ENCODE measurements around the gene KCNG4. TPM values are rescaled to one million over a fixed set of nuclear protein-coding genes. Genes with fewer than 3 reads are reported as not detected.

Gene KCNG4, protein sequence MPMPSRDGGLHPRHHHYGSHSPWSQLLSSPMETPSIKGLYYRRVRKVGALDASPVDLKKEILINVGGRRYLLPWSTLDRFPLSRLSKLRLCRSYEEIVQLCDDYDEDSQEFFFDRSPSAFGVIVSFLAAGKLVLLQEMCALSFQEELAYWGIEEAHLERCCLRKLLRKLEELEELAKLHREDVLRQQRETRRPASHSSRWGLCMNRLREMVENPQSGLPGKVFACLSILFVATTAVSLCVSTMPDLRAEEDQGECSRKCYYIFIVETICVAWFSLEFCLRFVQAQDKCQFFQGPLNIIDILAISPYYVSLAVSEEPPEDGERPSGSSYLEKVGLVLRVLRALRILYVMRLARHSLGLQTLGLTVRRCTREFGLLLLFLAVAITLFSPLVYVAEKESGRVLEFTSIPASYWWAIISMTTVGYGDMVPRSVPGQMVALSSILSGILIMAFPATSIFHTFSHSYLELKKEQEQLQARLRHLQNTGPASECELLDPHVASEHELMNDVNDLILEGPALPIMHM
- total RNA-seq, result not detected in 2 replicates

DNA sequence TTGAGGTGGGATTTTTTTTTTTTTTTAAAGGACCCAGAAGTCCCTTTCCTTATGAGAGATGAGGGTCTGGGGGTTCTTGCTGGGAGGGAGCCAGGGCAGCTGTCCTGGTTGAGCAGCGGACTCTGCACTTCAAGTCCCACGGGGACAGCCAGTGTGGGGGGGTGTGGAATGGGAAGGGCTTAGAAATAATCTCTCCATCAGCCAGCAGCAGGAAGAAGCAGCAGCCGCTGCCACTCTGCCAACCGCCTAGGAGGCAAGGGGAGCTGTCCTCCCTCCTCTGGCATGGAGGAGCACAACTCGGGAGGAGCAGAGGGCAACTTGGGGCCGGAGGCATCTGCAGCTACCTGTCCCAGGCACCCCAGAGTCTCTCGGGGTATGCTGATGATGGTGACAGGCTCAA, at the start of gene KCNG4:
KCNG4 (minus strand) TSS at position 104 of the 400 bp plus-strand sequence. CDS start 2,527 bp downstream, outside the sequence.
- DNase-seq (ENCODE audit: low spot score), result no peak
- intact Hi-C loops (cut with micrococcal nuclease), result no loop called here
- no peaks in the 10 kb centered on the region for H3K36me3 Mint-ChIP-seq (ENCODE audit: low read depth)
- H3K27ac Mint-ChIP-seq, result no peak within 1 kb of the TSS
- H3K27me3 Mint-ChIP-seq (ENCODE audit: low read depth), result peaks cover 10% of the 10 kb centered on the region
- H3K4me1 Mint-ChIP-seq (ENCODE audit: low read depth), result no peaks in the 10 kb centered on the region
- H3K9me3 Mint-ChIP-seq, result no peaks in the 10 kb centered on the region
- no peak within 1 kb of the TSS for H3K4me3 Mint-ChIP-seq (ENCODE audit: low read depth)

DNA sequence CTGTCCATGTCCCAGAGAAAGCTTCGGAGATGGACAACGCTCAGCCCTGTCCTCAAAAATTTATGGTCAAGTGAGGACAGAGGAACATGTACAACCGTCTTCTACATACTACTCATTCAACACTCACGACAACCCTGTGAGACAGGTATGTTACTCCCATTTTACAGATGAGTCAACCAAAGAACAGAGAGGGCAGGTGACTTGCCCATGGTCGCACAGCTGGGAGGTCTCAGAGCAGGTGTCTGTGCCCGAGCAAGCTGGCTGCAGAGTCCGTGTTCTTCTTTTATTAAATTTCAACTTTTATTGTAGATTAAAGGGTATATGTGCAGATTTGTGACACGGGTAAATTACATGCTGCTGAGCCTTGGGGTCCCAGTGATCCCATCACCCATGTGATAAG, 49.1 kb upstream of the KCNG4 start:
- H3K9me3 Mint-ChIP-seq, result no peaks in the 10 kb centered on the region
- intact Hi-C loops (cut with micrococcal nuclease), result no loop called here
- H3K27ac Mint-ChIP-seq, result no peak overlapping the region
- peaks cover 15% of the 10 kb centered on the region for H3K27me3 Mint-ChIP-seq (ENCODE audit: low read depth)
- H3K4me1 Mint-ChIP-seq (ENCODE audit: low read depth), result no peaks in the 10 kb centered on the region
- no peak overlapping the region for H3K4me3 Mint-ChIP-seq (ENCODE audit: low read depth)
- DNase-seq (ENCODE audit: low spot score), result no peak
- no peaks in the 10 kb centered on the region for H3K36me3 Mint-ChIP-seq (ENCODE audit: low read depth)

DNA sequence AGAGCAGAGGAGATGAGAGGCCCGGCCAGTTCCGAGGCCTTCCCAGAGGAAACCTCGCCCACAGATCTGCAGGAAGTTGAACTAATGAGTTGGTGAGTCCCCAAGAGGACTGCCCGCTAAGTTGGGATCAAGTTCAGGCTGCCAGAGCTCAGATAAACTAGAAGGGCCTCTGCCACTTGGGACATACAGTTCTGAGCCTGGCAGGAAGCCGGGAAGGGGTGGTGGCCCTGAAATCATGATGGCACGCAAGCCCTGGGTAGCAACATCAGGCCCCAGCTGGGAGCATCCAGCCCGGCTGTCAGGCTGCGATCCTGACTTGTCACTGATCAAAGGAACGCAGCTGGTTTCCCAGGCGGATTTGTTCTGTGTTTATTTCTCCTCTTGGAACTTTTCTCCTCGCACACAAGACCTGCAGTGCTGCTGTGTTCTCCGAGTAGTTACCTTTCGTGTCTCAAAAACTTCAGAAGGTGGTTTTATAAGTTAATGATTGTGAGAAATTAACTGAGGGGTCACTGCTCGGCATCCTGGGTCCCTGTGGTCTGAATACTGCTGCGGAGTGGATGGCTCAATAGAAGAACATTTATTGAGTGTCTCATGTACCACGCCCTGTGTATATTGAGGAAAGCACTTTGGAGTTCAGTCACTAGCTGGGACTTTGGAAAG, 46.9 kb upstream of the KCNG4 start:
- intact Hi-C loops (cut with micrococcal nuclease), result no loop called here
- no peak for DNase-seq (ENCODE audit: low spot score)
- H3K9me3 Mint-ChIP-seq, result no peaks in the 10 kb centered on the region
- no peak overlapping the region for H3K4me3 Mint-ChIP-seq (ENCODE audit: low read depth)
- peaks cover 9% of the 10 kb centered on the region for H3K27me3 Mint-ChIP-seq (ENCODE audit: low read depth)
- no peak overlapping the region for H3K27ac Mint-ChIP-seq
- no peaks in the 10 kb centered on the region for H3K4me1 Mint-ChIP-seq (ENCODE audit: low read depth)
- H3K36me3 Mint-ChIP-seq (ENCODE audit: low read depth), result no peaks in the 10 kb centered on the region

GRCh38 chr16:84284154-84284722, 44.4 kb upstream of the KCNG4 start:
- H3K27ac Mint-ChIP-seq, result no peak overlapping the region
- H3K36me3 Mint-ChIP-seq (ENCODE audit: low read depth), result no peaks in the 10 kb centered on the region
- H3K4me1 Mint-ChIP-seq (ENCODE audit: low read depth), result no peaks in the 10 kb centered on the region
- intact Hi-C loops (cut with micrococcal nuclease), result no loop called here
- H3K9me3 Mint-ChIP-seq, result no peaks in the 10 kb centered on the region
- H3K4me3 Mint-ChIP-seq (ENCODE audit: low read depth), result no peak overlapping the region
- no peak for DNase-seq (ENCODE audit: low spot score)
- H3K27me3 Mint-ChIP-seq (ENCODE audit: low read depth), result peaks cover 7% of the 10 kb centered on the region

- intact Hi-C loops (cut with micrococcal nuclease), result no loop called here
- H3K27ac Mint-ChIP-seq, result no peak overlapping the region
- H3K9me3 Mint-ChIP-seq, result no peaks in the 10 kb centered on the region
- no peaks in the 10 kb centered on the region for H3K36me3 Mint-ChIP-seq (ENCODE audit: low read depth)
- peaks cover 6% of the 10 kb centered on the region for H3K27me3 Mint-ChIP-seq (ENCODE audit: low read depth)
- no peaks in the 10 kb centered on the region for H3K4me1 Mint-ChIP-seq (ENCODE audit: low read depth)
- no peak for DNase-seq (ENCODE audit: low spot score)
- H3K4me3 Mint-ChIP-seq (ENCODE audit: low read depth), result no peak overlapping the region
Observed at GRCh38 chr16:84283314-84284153, 43.7 kb upstream of the KCNG4 start.

- Mint-ChIP-seq H3K36me3 (ENCODE audit: low read depth) (no peaks in the 10 kb centered on the region), H3K9me3 (no peaks in the 10 kb centered on the region), H3K4me3 (ENCODE audit: low read depth) (no peak overlapping the region), H3K27me3 (ENCODE audit: low read depth) (peaks cover 5% of the 10 kb centered on the region), H3K4me1 (ENCODE audit: low read depth) (no peaks in the 10 kb centered on the region), H3K27ac (no peak overlapping the region)
- intact Hi-C loops (cut with micrococcal nuclease), result no loop called here
- no peak for DNase-seq (ENCODE audit: low spot score)
Observed at GRCh38 chr16:84282533-84282932, 42.7 kb upstream of the KCNG4 start.

DNA sequence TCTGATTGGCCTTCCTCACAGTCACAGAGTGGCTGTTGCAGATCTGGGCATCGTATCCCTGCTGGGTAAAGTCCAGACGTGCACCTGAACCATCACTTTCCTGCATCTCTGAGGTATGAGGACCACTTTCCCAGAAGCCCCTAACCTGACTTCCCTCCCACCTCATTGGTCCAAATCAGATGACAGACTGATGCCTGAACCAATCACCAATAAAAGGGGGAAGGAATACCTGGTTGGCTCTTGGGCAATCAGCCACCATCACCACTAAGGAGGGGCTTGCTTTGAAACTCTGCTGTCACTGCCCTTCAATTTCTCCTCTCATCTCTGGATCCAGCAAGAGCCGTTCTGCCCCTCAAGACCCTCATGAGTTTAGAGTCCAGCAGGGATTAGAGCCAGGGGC, 41.3 kb upstream of the KCNG4 start:
- intact Hi-C loops (cut with micrococcal nuclease), result no loop called here
- H3K4me3 Mint-ChIP-seq (ENCODE audit: low read depth), result no peak overlapping the region
- H3K27me3 Mint-ChIP-seq (ENCODE audit: low read depth), result peaks cover 5% of the 10 kb centered on the region
- no peaks in the 10 kb centered on the region for H3K4me1 Mint-ChIP-seq (ENCODE audit: low read depth)
- H3K9me3 Mint-ChIP-seq, result no peaks in the 10 kb centered on the region
- no peaks in the 10 kb centered on the region for H3K36me3 Mint-ChIP-seq (ENCODE audit: low read depth)
- no peak overlapping the region for H3K27ac Mint-ChIP-seq
- no peak for DNase-seq (ENCODE audit: low spot score)

DNA sequence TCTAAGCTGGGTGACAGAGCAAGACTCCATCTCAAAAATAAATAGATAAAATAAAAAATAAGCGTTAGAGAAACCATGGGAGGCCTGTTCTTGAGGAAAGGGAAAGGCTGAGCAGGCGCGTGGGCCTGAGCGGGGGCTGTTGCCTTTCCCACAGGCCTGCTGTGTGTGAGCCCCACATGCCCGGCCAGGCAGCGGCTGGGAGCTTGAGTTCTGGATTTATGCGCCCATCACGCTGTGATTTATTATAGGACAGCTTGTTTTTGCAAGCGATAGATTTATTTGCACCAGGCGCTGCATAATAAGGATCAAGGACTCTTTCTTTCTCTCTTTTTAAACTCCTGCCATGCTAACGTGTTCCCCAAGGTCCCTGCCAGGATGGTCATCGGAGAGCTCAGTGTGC, 40.1 kb upstream of the KCNG4 start:
- Mint-ChIP-seq H3K4me1 (ENCODE audit: low read depth) (no peaks in the 10 kb centered on the region), H3K4me3 (ENCODE audit: low read depth) (no peak overlapping the region), H3K9me3 (no peaks in the 10 kb centered on the region), H3K27ac (no peak overlapping the region), H3K27me3 (ENCODE audit: low read depth) (peaks cover 3% of the 10 kb centered on the region), H3K36me3 (ENCODE audit: low read depth) (no peaks in the 10 kb centered on the region)
- intact Hi-C loops (cut with micrococcal nuclease), result no loop called here
- DNase-seq (ENCODE audit: low spot score), result no peak

DNA sequence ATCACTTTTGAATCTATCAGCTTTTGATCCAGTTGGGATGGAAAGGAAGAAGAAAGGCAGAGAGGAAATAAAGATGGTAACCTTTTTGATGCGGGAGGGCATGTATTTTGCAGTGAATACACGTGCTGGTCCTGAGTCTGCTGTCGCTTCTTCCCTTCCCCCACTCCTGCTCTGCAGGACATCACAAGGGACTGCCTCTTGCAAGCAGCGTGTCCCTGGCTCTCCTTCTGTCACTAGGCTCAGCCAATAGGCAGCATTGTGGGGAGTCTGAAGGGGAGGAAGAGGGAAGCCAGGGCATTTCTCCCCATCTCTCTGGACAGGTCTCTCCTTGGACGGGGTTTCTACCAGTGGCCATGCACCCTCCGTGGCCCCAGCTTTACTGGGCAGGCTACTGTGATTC, 39.2 kb upstream of the KCNG4 start:
- no peaks in the 10 kb centered on the region for H3K36me3 Mint-ChIP-seq (ENCODE audit: low read depth)

GRCh38 chr16:84278333-84278732, 38.5 kb upstream of the KCNG4 start:
- Mint-ChIP-seq H3K9me3 (no peaks in the 10 kb centered on the region), H3K4me1 (ENCODE audit: low read depth) (no peaks in the 10 kb centered on the region), H3K27me3 (ENCODE audit: low read depth) (peaks cover 3% of the 10 kb centered on the region), H3K27ac (no peak overlapping the region), H3K36me3 (ENCODE audit: low read depth) (no peaks in the 10 kb centered on the region), H3K4me3 (ENCODE audit: low read depth) (no peak overlapping the region)
- DNase-seq (ENCODE audit: low spot score), result no peak
- intact Hi-C loops (cut with micrococcal nuclease), result no loop called here

More for the DNA sequence above, 39.2 kb upstream of the KCNG4 start:
- Mint-ChIP-seq H3K27ac (no peak overlapping the region), H3K4me3 (ENCODE audit: low read depth) (no peak overlapping the region), H3K4me1 (ENCODE audit: low read depth) (no peaks in the 10 kb centered on the region), H3K9me3 (no peaks in the 10 kb centered on the region), H3K27me3 (ENCODE audit: low read depth) (peaks cover 3% of the 10 kb centered on the region)
- intact Hi-C loops (cut with micrococcal nuclease), result no loop called here
- DNase-seq (ENCODE audit: low spot score), result no peak

- intact Hi-C loops (cut with micrococcal nuclease), result loop anchor here (1.0 kb wide), 2 partner anchors 207 to 229 kb away; no protein-coding TSS in a partner anchor
- peaks cover 3% of the 10 kb centered on the region for H3K27me3 Mint-ChIP-seq (ENCODE audit: low read depth)
- H3K27ac Mint-ChIP-seq, result no peak overlapping the region
- no peaks in the 10 kb centered on the region for H3K4me1 Mint-ChIP-seq (ENCODE audit: low read depth)
- H3K36me3 Mint-ChIP-seq (ENCODE audit: low read depth), result no peaks in the 10 kb centered on the region
- H3K9me3 Mint-ChIP-seq, result no peaks in the 10 kb centered on the region
- H3K4me3 Mint-ChIP-seq (ENCODE audit: low read depth), result no peak overlapping the region
- DNase-seq (ENCODE audit: low spot score), result peak; percentile 57
Observed at GRCh38 chr16:84277244-84277823, 37.5 kb upstream of the KCNG4 start.

DNA sequence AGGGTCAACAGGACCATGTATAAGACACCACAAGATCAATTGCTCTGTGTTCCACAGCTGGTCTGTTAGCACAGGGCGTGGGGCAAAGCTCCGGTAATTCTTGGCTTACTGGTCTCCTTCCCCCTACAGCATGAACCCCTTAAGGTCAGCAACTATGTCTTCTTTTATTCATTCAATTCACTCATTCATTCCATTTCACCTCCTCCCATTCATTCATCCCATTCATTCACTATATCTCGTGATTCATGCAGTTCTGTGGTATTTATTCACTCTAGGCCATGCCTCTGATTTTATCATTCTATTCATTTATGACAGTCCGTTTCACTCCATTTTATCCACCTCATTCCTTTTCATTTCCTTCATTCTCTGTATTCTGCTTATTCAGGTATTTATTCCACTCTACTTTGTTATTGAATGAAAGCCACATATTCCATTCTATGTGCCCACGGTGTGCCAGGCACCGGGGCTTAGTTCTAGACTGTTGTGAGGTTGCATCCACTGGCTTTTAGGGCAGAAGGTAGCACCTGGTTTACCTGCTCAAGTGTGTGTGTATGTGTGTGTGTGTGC, 35.9 kb upstream of the KCNG4 start:
- Mint-ChIP-seq H3K4me3 (ENCODE audit: low read depth) (no peak overlapping the region), H3K36me3 (ENCODE audit: low read depth) (no peaks in the 10 kb centered on the region), H3K4me1 (ENCODE audit: low read depth) (no peaks in the 10 kb centered on the region), H3K27me3 (ENCODE audit: low read depth) (peaks cover 3% of the 10 kb centered on the region), H3K9me3 (no peaks in the 10 kb centered on the region), H3K27ac (no peak overlapping the region)
- intact Hi-C loops (cut with micrococcal nuclease), result no loop called here
- no peak for DNase-seq (ENCODE audit: low spot score)
